Measurements from ENCODE around the gene VMP1.

DNA sequence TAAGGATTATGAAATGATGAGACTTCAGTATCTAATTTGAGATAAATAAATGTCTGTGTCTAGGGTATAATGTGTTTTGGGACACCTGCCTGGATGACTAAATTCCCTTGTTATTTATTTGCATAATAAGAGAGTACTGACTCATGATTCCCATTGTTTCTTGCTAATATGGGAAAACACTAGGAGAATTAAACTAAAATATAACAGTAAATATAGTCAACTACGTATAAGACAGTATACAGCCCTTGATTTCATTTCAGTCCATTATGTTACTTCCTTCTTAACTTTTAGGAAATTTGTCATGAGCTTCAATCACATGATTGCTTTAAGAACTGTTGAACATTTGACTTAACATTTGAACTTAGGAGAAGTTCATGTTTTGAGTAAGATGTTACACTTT lies 62.4 kb downstream of the VMP1 start:
- TF ChIP-seq, protein P1, sequence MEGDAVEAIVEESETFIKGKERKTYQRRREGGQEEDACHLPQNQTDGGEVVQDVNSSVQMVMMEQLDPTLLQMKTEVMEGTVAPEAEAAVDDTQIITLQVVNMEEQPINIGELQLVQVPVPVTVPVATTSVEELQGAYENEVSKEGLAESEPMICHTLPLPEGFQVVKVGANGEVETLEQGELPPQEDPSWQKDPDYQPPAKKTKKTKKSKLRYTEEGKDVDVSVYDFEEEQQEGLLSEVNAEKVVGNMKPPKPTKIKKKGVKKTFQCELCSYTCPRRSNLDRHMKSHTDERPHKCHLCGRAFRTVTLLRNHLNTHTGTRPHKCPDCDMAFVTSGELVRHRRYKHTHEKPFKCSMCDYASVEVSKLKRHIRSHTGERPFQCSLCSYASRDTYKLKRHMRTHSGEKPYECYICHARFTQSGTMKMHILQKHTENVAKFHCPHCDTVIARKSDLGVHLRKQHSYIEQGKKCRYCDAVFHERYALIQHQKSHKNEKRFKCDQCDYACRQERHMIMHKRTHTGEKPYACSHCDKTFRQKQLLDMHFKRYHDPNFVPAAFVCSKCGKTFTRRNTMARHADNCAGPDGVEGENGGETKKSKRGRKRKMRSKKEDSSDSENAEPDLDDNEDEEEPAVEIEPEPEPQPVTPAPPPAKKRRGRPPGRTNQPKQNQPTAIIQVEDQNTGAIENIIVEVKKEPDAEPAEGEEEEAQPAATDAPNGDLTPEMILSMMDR (conservative IDR thresholded peaks at IDR 0.05), result no peak
- no peak for TF ChIP-seq EZH2 (IDR thresholded peaks at IDR 0.05; ENCODE audit: low read depth)

Measured in PC-9 (cell line).